Left ventricle myocardium inferior (tissue), 1 donor: Measurements from ENCODE around the gene OR8B4. TPM values are rescaled to one million over a fixed set of nuclear protein-coding genes. Genes with fewer than 3 reads are reported as not detected.

ENCODE experiments used
- DNase-seq: peaks from one replicate; pipeline ENCODE4 v3.0.0-alpha.2; 2020
- H3K27ac ChIP-seq: fragments of 200-600 bp; replicated peaks from 2 replicates; pipeline ENCODE4 v1.8.0; 2021
- H3K27me3 ChIP-seq: fragments of 200-600 bp; 2 replicates; pipeline ENCODE4 v1.8.0; 2021; ENCODE audit warnings: low read depth
- H3K36me3 ChIP-seq: fragments of 200-600 bp; 2 replicates; pipeline ENCODE4 v1.8.0; 2021
- H3K4me1 ChIP-seq: fragments of 200-600 bp; 2 replicates; pipeline ENCODE4 v1.8.0; 2021
- H3K4me3 ChIP-seq: fragments of 200-600 bp; 2 replicates; pipeline ENCODE4 v1.8.0; 2021; ENCODE audit warnings: mild to moderate bottlenecking, moderate library complexity
- H3K9me3 ChIP-seq: fragments of 200-600 bp; replicated peaks from 2 replicates; pipeline ENCODE4 v1.8.0; 2021
- CTCF ChIP-seq: fragments of 200-600 bp; IDR thresholded peaks from 2 replicates; pipeline ENCODE4 v1.8.0; 2021; ENCODE audit warnings: antibody characterized with exemption, mild to moderate bottlenecking, borderline replicate concordance
- intact Hi-C: fragments of 100-400 bp; cut with micrococcal nuclease; formaldehyde crosslinking; loops from one replicate; pipeline ENCODE4 v1.11.0; 2022
- total RNA-seq: library from RNA; stranded (reverse); fragmentation: NEBNext Ultra II Directional; extraction: Animal tissue kit (Norgen Biotek cat#: 25700); gene quantifications from one replicate; pipeline ENCODE4 v1.2.1, GENCODE V29; 2021
- donor health status: DM: no; HTN: yes; CAD: no; lungs with severe emphysema.

Gene OR8B4
- total RNA-seq, 1 donor from 2014 or later: not detected

GRCh38 chr11:124440608-124441007 is 15.9 kb upstream of the OR8B4 start:
- Histone ChIP-seq H3K36me3 (no peaks in the 10 kb centered on the region), H3K9me3 (no peaks in the 10 kb centered on the region), H3K4me3 (no peak overlapping the region), H3K4me1 (no peaks in the 10 kb centered on the region), H3K27ac (no peak overlapping the region), H3K27me3 (peaks cover 23% of the 10 kb centered on the region)
- DNase-seq: no peak
- no peak for TF ChIP-seq CTCF
- intact Hi-C loops: no loop called here

GRCh38 chr11:124434699-124435098 is 10.0 kb upstream of the OR8B4 start:
- no peak for DNase-seq
- Histone ChIP-seq H3K4me1 (no peaks in the 10 kb centered on the region), H3K9me3 (peaks cover 9% of the 10 kb centered on the region), H3K27ac (no peak overlapping the region), H3K4me3 (no peak overlapping the region), H3K27me3 (peaks cover 19% of the 10 kb centered on the region), H3K36me3 (no peaks in the 10 kb centered on the region)
- intact Hi-C loops: no loop called here
- no peak for TF ChIP-seq CTCF

GRCh38 chr11:124429599-124429998 is 4.9 kb upstream of the OR8B4 start:
- Histone ChIP-seq H3K27me3 (no peaks in the 10 kb centered on the region), H3K36me3 (no peaks in the 10 kb centered on the region), H3K9me3 (peaks cover 22% of the 10 kb centered on the region), H3K4me1 (no peaks in the 10 kb centered on the region), H3K27ac (no peak overlapping the region), H3K4me3 (no peak overlapping the region)
- intact Hi-C loops: no loop called here
- DNase-seq: no peak
- no peak for TF ChIP-seq CTCF

- H3K27me3 ChIP-seq: peaks cover 33% of the 10 kb centered on the region
- H3K36me3 ChIP-seq: no peaks in the 10 kb centered on the region
- H3K4me3 ChIP-seq: no peak overlapping the region
- intact Hi-C loops: no loop called here
- TF ChIP-seq CTCF: no peak
- H3K9me3 ChIP-seq: no peaks in the 10 kb centered on the region
- no peak overlapping the region for H3K27ac ChIP-seq
- no peak for DNase-seq
- H3K4me1 ChIP-seq: no peaks in the 10 kb centered on the region
These were observed 3.6 kb downstream of the OR8B4 start for GRCh38 chr11:124421043-124421442.

- no peak for DNase-seq
- no peaks in the 10 kb centered on the region for H3K36me3 ChIP-seq
- intact Hi-C loops: loop anchor here (5.0 kb wide), 1 partner anchor 172 kb away; no protein-coding TSS in a partner anchor
- no peak overlapping the region for H3K4me3 ChIP-seq
- H3K27ac ChIP-seq: no peak overlapping the region
- H3K4me1 ChIP-seq: no peaks in the 10 kb centered on the region
- TF ChIP-seq CTCF: peak; percentile 85
- H3K27me3 ChIP-seq: peaks cover 56% of the 10 kb centered on the region
- H3K9me3 ChIP-seq: no peaks in the 10 kb centered on the region
These were observed 9.2 kb downstream of the OR8B4 start for GRCh38 chr11:124415356-124415923.
